HG03095 (cell line): ENCODE measurements around the gene PACS1.

Source experiments
- ATAC-seq: cut with Tn5 transposase; IDR thresholded peaks from one replicate; pipeline ENCODE4 v1.9.1; 2021; ENCODE audit warnings: moderate library complexity; ENCODE audit not compliant: unreplicated experiment

PACS1 gene

GRCh38 chr11:66282468-66283455 is 212.7 kb downstream of the PACS1 start:
- ATAC-seq, result peak; percentile 73

GRCh38 chr11:66283461-66284105 is 213.5 kb downstream of the PACS1 start:
- ATAC-seq, result no peak

GRCh38 chr11:66284526-66285078 is 214.5 kb downstream of the PACS1 start:
- no peak for ATAC-seq

- no peak for ATAC-seq
Observed at GRCh38 chr11:66285250-66285947, 215.3 kb downstream of the PACS1 start.

- no peak for ATAC-seq
Observed at GRCh38 chr11:66286699-66287098, 216.6 kb downstream of the PACS1 start.

GRCh38 chr11:66287211-66287888 is 217.3 kb downstream of the PACS1 start:
- ATAC-seq, result no peak

GRCh38 chr11:66287889-66288670 is 218.0 kb downstream of the PACS1 start:
- ATAC-seq, result no peak

- ATAC-seq, result peak; percentile 84
Observed at GRCh38 chr11:66288671-66289547, 218.8 kb downstream of the PACS1 start, which contains the start of gene YIF1A. Gene YIF1A, minus strand, starts transcription at chr11:66289143. Its CDS starts 158 bp downstream, at chr11:66288985.

- ATAC-seq, result peak; percentile 26
Observed at GRCh38 chr11:66289548-66290329, 219.7 kb downstream of the PACS1 start.

- ATAC-seq, result no peak
Observed at GRCh38 chr11:66290330-66290621, 220.2 kb downstream of the PACS1 start.

GRCh38 chr11:66291303-66291705 is 221.2 kb downstream of the PACS1 start:
- no peak for ATAC-seq

GRCh38 chr11:66291706-66292542 is 221.9 kb downstream of the PACS1 start, which contains the start of gene TMEM151A:
Gene TMEM151A, plus strand, starts transcription at chr11:66291894. Its CDS starts 120 bp downstream, at chr11:66292014.
- ATAC-seq, result no peak

GRCh38 chr11:66292543-66293332 is 222.7 kb downstream of the PACS1 start:
- no peak for ATAC-seq

GRCh38 chr11:66293352-66293751 is 223.3 kb downstream of the PACS1 start:
- ATAC-seq, result no peak

- ATAC-seq, result no peak
Observed at GRCh38 chr11:66293777-66294625, 223.9 kb downstream of the PACS1 start.
